ENCODE data around the gene TNS3.

TNS3 gene

GRCh38 chr7:47572094-47572445 is 9.8 kb downstream of the TNS3 start:
- CTCF ChIA-PET = interaction anchor here (0.7 to 2.8 kb wide), 9 partner anchors 8 to 93 kb away, joined by 3 to 10 read pairs (median 4); partner anchors contain the start of gene TNS3
- 74% methylated on average over 7 of the region's 14 CpGs for WGBS (ENCODE audit: insufficient coverage)
- POLR2A ChIA-PET = interaction anchor here (1.0 to 2.1 kb wide), 4 partner anchors 9 to 79 kb away, joined by 3 to 10 read pairs (median 4); partner anchors contain the start of gene TNS3

GRCh38 chr7:47571331-47572093 is 10.4 kb downstream of the TNS3 start:
- DNase-seq = peak; percentile 70 to 92 (median 90)
- Histone ChIP-seq H3K4me1 (ENCODE audit: control extremely low read depth in 1 of 4, control insufficient read depth in 4 of 4, insufficient read depth in 4 of 4, low read length in 3 of 4) (peaks cover 31 to 97% (median 97%) of the 10 kb centered on the region in 4 experiments), H3K27ac (ENCODE audit: insufficient read depth in 1 of 2, low read depth in 1 of 2, low read length in 2 of 2, poor library complexity in 1 of 2, severe bottlenecking in 2 of 2) (peak overlapping the region; percentile 83 to 86)

More at GRCh38 chr7:47572094-47572445, 9.8 kb downstream of the TNS3 start:
- peak overlapping the region in 4 of 7 experiments; percentile 42 to 63 (median 54) for H3K4me3 ChIP-seq (ENCODE audit: control insufficient read depth in 1 of 7, extremely low read depth in 1 of 7, insufficient read depth in 4 of 7, low read depth in 2 of 7, low read length in 6 of 7)
- H3K9me3 ChIP-seq (ENCODE audit: control extremely low read depth in 1 of 5, control insufficient read depth in 4 of 5, insufficient read depth in 2 of 5, low read depth in 1 of 5, low read length in 4 of 5) = no peaks in the 10 kb centered on the region
- peaks cover 0 to 31% (median 0%) of the 10 kb centered on the region in 4 experiments for H3K36me3 ChIP-seq (ENCODE audit: control insufficient read depth in 4 of 4, insufficient read depth in 4 of 4, low read length in 3 of 4)
- DNase-seq = no peak
- peaks cover 35 to 97% (median 97%) of the 10 kb centered on the region in 4 experiments for H3K4me1 ChIP-seq (ENCODE audit: control extremely low read depth in 1 of 4, control insufficient read depth in 4 of 4, insufficient read depth in 4 of 4, low read length in 3 of 4)
- peak overlapping the region; percentile 83 to 86 for H3K27ac ChIP-seq (ENCODE audit: insufficient read depth in 1 of 2, low read depth in 1 of 2, low read length in 2 of 2, poor library complexity in 1 of 2, severe bottlenecking in 2 of 2)
- no peaks in the 10 kb centered on the region for H3K27me3 ChIP-seq (replicated peaks in 2 of 5; ENCODE audit: control insufficient read depth in 4 of 5, insufficient read depth in 5 of 5, low read length in 4 of 5)

GRCh38 chr7:47570649-47571050 is 11.3 kb downstream of the TNS3 start:
- H3K4me3 ChIP-seq (ENCODE audit: control insufficient read depth in 1 of 7, extremely low read depth in 1 of 7, insufficient read depth in 4 of 7, low read depth in 2 of 7, low read length in 6 of 7) = peak overlapping the region in 4 of 7 experiments; percentile 22 to 63 (median 46)
- peaks cover 25 to 97% (median 95%) of the 10 kb centered on the region in 4 experiments for H3K4me1 ChIP-seq (ENCODE audit: control extremely low read depth in 1 of 4, control insufficient read depth in 4 of 4, insufficient read depth in 4 of 4, low read length in 3 of 4)
- H3K27ac ChIP-seq (ENCODE audit: insufficient read depth in 1 of 2, low read depth in 1 of 2, low read length in 2 of 2, poor library complexity in 1 of 2, severe bottlenecking in 2 of 2) = peak overlapping the region; percentile 83 to 86
- no peaks in the 10 kb centered on the region for H3K27me3 ChIP-seq (replicated peaks in 2 of 5; ENCODE audit: control insufficient read depth in 4 of 5, insufficient read depth in 5 of 5, low read length in 4 of 5)
- ChIA-PET CTCF (interaction anchor here (0.6 to 2.8 kb wide), 12 partner anchors 9 to 91 kb away, joined by 3 to 10 read pairs (median 3); partner anchors contain the start of gene TNS3), POLR2A (interaction anchor here (0.6 to 2.1 kb wide), 4 partner anchors 11 to 73 kb away, joined by 4 to 10 read pairs (median 4); partner anchors contain the start of gene TNS3)
- peaks cover 0 to 20% (median 0%) of the 10 kb centered on the region in 4 experiments for H3K36me3 ChIP-seq (ENCODE audit: control insufficient read depth in 4 of 4, insufficient read depth in 4 of 4, low read length in 3 of 4)
- 100% methylated on average over 1 of the region's 4 CpGs for WGBS (ENCODE audit: insufficient coverage)
- no peak for DNase-seq
- H3K9me3 ChIP-seq (ENCODE audit: control extremely low read depth in 1 of 5, control insufficient read depth in 4 of 5, insufficient read depth in 2 of 5, low read depth in 1 of 5, low read length in 4 of 5) = no peaks in the 10 kb centered on the region

More at GRCh38 chr7:47571331-47572093, 10.4 kb downstream of the TNS3 start:
- ChIA-PET CTCF (interaction anchor here (0.7 to 2.8 kb wide), 14 partner anchors 8 to 100 kb away, joined by 3 to 10 read pairs (median 3); partner anchors contain the start of gene TNS3), POLR2A (interaction anchor here (0.7 to 2.1 kb wide), 5 partner anchors 10 to 96 kb away, joined by 3 to 10 read pairs (median 4); partner anchors contain the start of gene TNS3)
- H3K27me3 ChIP-seq (replicated peaks in 2 of 5; ENCODE audit: control insufficient read depth in 4 of 5, insufficient read depth in 5 of 5, low read length in 4 of 5) = no peaks in the 10 kb centered on the region
- H3K4me3 ChIP-seq (ENCODE audit: control insufficient read depth in 1 of 7, extremely low read depth in 1 of 7, insufficient read depth in 4 of 7, low read depth in 2 of 7, low read length in 6 of 7) = peak overlapping the region in 4 of 7 experiments; percentile 42 to 63 (median 54)
- no peaks in the 10 kb centered on the region for H3K9me3 ChIP-seq (ENCODE audit: control extremely low read depth in 1 of 5, control insufficient read depth in 4 of 5, insufficient read depth in 2 of 5, low read depth in 1 of 5, low read length in 4 of 5)
- peaks cover 0 to 28% (median 0%) of the 10 kb centered on the region in 4 experiments for H3K36me3 ChIP-seq (ENCODE audit: control insufficient read depth in 4 of 4, insufficient read depth in 4 of 4, low read length in 3 of 4)
- 3% methylated on average over 22 of the region's 24 CpGs for WGBS (ENCODE audit: insufficient coverage)

- CTCF ChIA-PET = interaction anchor here (0.6 to 1.6 kb wide), 6 partner anchors 8 to 102 kb away, joined by 3 to 6 read pairs (median 4); no protein-coding TSS in a partner anchor
- peak overlapping the region; percentile 66 to 87 for H3K27ac ChIP-seq (ENCODE audit: insufficient read depth in 1 of 2, low read depth in 1 of 2, low read length in 2 of 2, poor library complexity in 1 of 2, severe bottlenecking in 2 of 2)
- H3K27me3 ChIP-seq (replicated peaks in 2 of 5; ENCODE audit: control insufficient read depth in 4 of 5, insufficient read depth in 5 of 5, low read length in 4 of 5) = no peaks in the 10 kb centered on the region
- DNase-seq = peak; percentile 99 to 100 (median 100)
- 2% methylated on average over 10 of the region's 13 CpGs for WGBS (ENCODE audit: insufficient coverage)
- no peak overlapping the region for H3K4me3 ChIP-seq (ENCODE audit: control insufficient read depth in 1 of 7, extremely low read depth in 1 of 7, insufficient read depth in 4 of 7, low read depth in 2 of 7, low read length in 6 of 7)
- peaks cover 0 to 19% (median under 1%) of the 10 kb centered on the region in 4 experiments for H3K36me3 ChIP-seq (ENCODE audit: control insufficient read depth in 4 of 4, insufficient read depth in 4 of 4, low read length in 3 of 4)
- POLR2A ChIA-PET = interaction anchor here (0.8 to 1.3 kb wide), 5 partner anchors 10 to 88 kb away, joined by 3 to 7 read pairs (median 4); partner anchors contain the start of gene TNS3
- H3K4me1 ChIP-seq (ENCODE audit: control extremely low read depth in 1 of 4, control insufficient read depth in 4 of 4, insufficient read depth in 4 of 4, low read length in 3 of 4) = peaks cover 15 to 85% (median 78%) of the 10 kb centered on the region in 4 experiments
- H3K9me3 ChIP-seq (ENCODE audit: control extremely low read depth in 1 of 5, control insufficient read depth in 4 of 5, insufficient read depth in 2 of 5, low read depth in 1 of 5, low read length in 4 of 5) = no peaks in the 10 kb centered on the region
Measured at GRCh38 chr7:47568547-47568946, 13.4 kb downstream of the TNS3 start.

- CTCF ChIA-PET = interaction anchor here (0.6 to 1.6 kb wide), 6 partner anchors 9 to 103 kb away, joined by 3 to 6 read pairs (median 4); no protein-coding TSS in a partner anchor
- 33% methylated on average over 6 of the region's 7 CpGs for WGBS (ENCODE audit: insufficient coverage)
- Histone ChIP-seq H3K27ac (ENCODE audit: insufficient read depth in 1 of 2, low read depth in 1 of 2, low read length in 2 of 2, poor library complexity in 1 of 2, severe bottlenecking in 2 of 2) (peak overlapping the region; percentile 66 to 87), H3K4me1 (ENCODE audit: control extremely low read depth in 1 of 4, control insufficient read depth in 4 of 4, insufficient read depth in 4 of 4, low read length in 3 of 4) (peaks cover 15 to 82% (median 75%) of the 10 kb centered on the region in 4 experiments), H3K4me3 (ENCODE audit: control insufficient read depth in 1 of 7, extremely low read depth in 1 of 7, insufficient read depth in 4 of 7, low read depth in 2 of 7, low read length in 6 of 7) (peak overlapping the region in 4 of 7 experiments; percentile 20 to 49 (median 32)), H3K9me3 (ENCODE audit: control extremely low read depth in 1 of 5, control insufficient read depth in 4 of 5, insufficient read depth in 2 of 5, low read depth in 1 of 5, low read length in 4 of 5) (no peaks in the 10 kb centered on the region), H3K27me3 (replicated peaks in 2 of 5; ENCODE audit: control insufficient read depth in 4 of 5, insufficient read depth in 5 of 5, low read length in 4 of 5) (no peaks in the 10 kb centered on the region), H3K36me3 (ENCODE audit: control insufficient read depth in 4 of 4, insufficient read depth in 4 of 4, low read length in 3 of 4) (peaks cover 0 to 17% (median 5%) of the 10 kb centered on the region in 4 experiments)
- no peak for DNase-seq
- POLR2A ChIA-PET = interaction anchor here (0.8 to 1.3 kb wide), 5 partner anchors 11 to 87 kb away, joined by 3 to 7 read pairs (median 4); partner anchors contain the start of gene TNS3
Measured at GRCh38 chr7:47568056-47568455, 13.9 kb downstream of the TNS3 start.

GRCh38 chr7:47565640-47566250 is 16.2 kb downstream of the TNS3 start:
- H3K36me3 ChIP-seq (ENCODE audit: control insufficient read depth in 4 of 4, insufficient read depth in 4 of 4, low read length in 3 of 4) = peaks cover 0 to 25% (median 13%) of the 10 kb centered on the region in 4 experiments
- CTCF ChIA-PET = interaction anchor here (0.9 to 1.6 kb wide), 4 partner anchors 9 to 65 kb away, joined by 3 to 5 read pairs (median 4); partner anchors contain the start of gene TNS3

More at GRCh38 chr7:47565640-47566250, 16.2 kb downstream of the TNS3 start:
- H3K4me3 ChIP-seq (ENCODE audit: control insufficient read depth in 1 of 7, extremely low read depth in 1 of 7, insufficient read depth in 4 of 7, low read depth in 2 of 7, low read length in 6 of 7) = no peak overlapping the region
- H3K27ac ChIP-seq (ENCODE audit: insufficient read depth in 1 of 2, low read depth in 1 of 2, low read length in 2 of 2, poor library complexity in 1 of 2, severe bottlenecking in 2 of 2) = no peak overlapping the region
- no peaks in the 10 kb centered on the region for H3K9me3 ChIP-seq (ENCODE audit: control extremely low read depth in 1 of 5, control insufficient read depth in 4 of 5, insufficient read depth in 2 of 5, low read depth in 1 of 5, low read length in 4 of 5)
- no peak for DNase-seq
- peaks cover 13 to 62% (median 51%) of the 10 kb centered on the region in 4 experiments for H3K4me1 ChIP-seq (ENCODE audit: control extremely low read depth in 1 of 4, control insufficient read depth in 4 of 4, insufficient read depth in 4 of 4, low read length in 3 of 4)
- POLR2A ChIA-PET = interaction anchor here (1.2 kb wide), 1 partner anchor 16 kb away, joined by 4 read pairs; no protein-coding TSS in a partner anchor
- 97% methylated on average over 9 of the region's 11 CpGs for WGBS (ENCODE audit: insufficient coverage)
- H3K27me3 ChIP-seq (replicated peaks in 2 of 5; ENCODE audit: control insufficient read depth in 4 of 5, insufficient read depth in 5 of 5, low read length in 4 of 5) = no peaks in the 10 kb centered on the region
